Measurements from ENCODE around the gene PCDHGA2.
"Not testable (repeated sequence)": the region's sequence is repeated elsewhere in the genome, so short reads cannot be mapped to it uniquely, and the experiment has no call there.

The PCDHGA2 gene

DNA sequence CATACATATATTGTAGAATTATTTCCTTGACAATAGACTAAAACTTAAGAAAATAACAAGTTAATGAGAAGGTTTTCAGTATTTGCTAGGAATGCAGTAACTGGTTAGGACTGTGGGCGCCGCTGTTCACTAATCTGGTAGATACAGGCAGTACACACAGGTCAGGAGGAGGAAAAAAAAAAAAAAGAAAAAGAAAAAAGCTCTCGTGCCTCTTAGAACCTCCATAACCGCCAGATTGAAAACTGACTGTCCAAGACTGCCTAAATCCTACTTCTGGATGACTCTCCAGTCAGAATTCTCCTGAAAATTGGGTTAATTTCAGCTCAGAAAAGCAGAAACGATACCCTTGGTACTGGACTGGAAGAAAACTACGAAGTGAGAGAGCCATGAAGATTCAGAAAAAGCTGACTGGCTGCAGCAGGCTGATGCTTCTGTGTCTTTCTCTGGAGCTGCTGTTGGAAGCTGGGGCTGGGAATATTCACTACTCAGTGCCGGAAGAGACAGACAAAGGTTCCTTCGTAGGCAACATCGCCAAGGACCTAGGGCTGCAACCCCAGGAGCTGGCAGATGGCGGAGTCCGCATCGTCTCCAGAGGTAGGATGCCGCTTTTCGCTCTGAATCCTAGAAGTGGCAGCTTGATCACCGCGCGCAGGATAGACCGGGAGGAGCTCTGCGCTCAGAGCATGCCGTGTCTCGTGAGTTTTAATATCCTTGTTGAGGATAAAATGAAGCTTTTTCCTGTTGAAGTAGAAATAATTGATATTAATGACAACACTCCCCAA lies 8.1 kb upstream of the PCDHGA2 start, which contains the start of gene PCDHGA1:
PCDHGA1 (plus strand) TSS at position 216 of the 782 bp plus-strand sequence.
- no peak within 1 kb of the TSS for H3K4me3 Mint-ChIP-seq
- peak; percentile 53 for DNase-seq
- H3K4me1 Mint-ChIP-seq, result peaks cover 9% of the 10 kb centered on the region
- H3K36me3 Mint-ChIP-seq, result peaks cover 4% of the 10 kb centered on the region
- H3K27ac Mint-ChIP-seq, result no peak within 1 kb of the TSS
- peaks cover 39% of the 10 kb centered on the region for H3K27me3 Mint-ChIP-seq
- CTCF ChIA-PET, result interaction anchor here (0.7 to 3.7 kb wide), 10 partner anchors 10 to 273 kb away, joined by 3 to 23 read pairs (median 4); partner anchors contain the start of genes PCDHGA12, PCDHGA3, PCDHGA5 and PCDHGB1
- peaks cover 25% of the 10 kb centered on the region for H3K9me3 Mint-ChIP-seq

DNA sequence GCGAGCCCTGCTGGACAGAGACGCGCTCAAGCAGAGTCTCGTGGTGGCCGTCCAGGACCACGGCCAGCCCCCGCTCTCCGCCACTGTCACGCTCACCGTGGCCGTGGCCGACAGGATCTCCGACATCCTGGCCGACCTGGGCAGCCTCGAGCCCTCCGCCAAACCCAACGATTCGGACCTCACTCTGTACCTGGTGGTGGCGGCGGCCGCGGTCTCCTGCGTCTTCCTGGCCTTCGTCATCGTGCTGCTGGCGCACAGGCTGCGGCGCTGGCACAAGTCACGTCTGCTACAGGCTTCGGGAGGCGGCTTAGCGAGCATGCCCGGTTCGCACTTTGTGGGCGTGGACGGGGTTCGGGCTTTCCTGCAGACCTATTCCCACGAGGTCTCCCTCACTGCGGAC lies 6.0 kb upstream of the PCDHGA2 start:
- not testable (repeated sequence) for H3K27ac Mint-ChIP-seq, H3K36me3 Mint-ChIP-seq, DNase-seq, H3K4me3 Mint-ChIP-seq, H3K4me1 Mint-ChIP-seq
- CTCF ChIA-PET, result interaction anchor here (1.4 to 3.3 kb wide), 2 partner anchors 12 to 14 kb away, joined by 4 to 12 read pairs; partner anchors contain the start of gene TAF7
- H3K27me3 Mint-ChIP-seq, result peaks cover 27% of the 10 kb centered on the region
- H3K9me3 Mint-ChIP-seq, result peaks cover 22% of the 10 kb centered on the region

DNA sequence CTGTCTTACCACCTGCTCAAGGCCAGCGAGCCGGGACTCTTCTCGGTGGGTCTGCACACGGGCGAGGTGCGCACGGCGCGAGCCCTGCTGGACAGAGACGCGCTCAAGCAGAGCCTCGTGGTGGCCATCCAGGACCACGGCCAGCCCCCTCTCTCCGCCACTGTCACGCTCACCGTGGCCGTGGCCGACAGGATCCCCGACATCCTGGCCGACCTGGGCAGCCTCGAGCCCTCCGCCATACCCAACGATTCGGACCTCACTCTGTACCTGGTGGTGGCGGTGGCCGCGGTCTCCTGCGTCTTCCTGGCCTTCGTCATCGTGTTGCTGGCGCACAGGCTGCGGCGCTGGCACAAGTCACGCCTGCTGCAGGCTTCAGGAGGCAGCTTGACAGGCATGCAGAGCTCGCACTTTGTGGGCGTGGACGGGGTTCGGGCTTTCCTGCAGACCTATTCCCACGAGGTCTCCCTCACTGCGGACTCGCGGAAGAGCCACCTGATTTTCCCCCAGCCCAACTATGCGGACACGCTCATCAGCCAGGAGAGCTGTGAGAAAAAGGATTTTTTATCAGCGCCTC lies 2.3 kb downstream of the PCDHGA2 start:
- not testable (repeated sequence) for H3K36me3 Mint-ChIP-seq, H3K4me3 Mint-ChIP-seq, DNase-seq, H3K4me1 Mint-ChIP-seq, H3K27ac Mint-ChIP-seq
- peaks cover 33% of the 10 kb centered on the region for H3K9me3 Mint-ChIP-seq
- CTCF ChIA-PET, result interaction anchor here (0.9 to 1.4 kb wide), 2 partner anchors 172 to 217 kb away, joined by 3 read pairs; no protein-coding TSS in a partner anchor
- peaks cover 33% of the 10 kb centered on the region for H3K27me3 Mint-ChIP-seq

DNA sequence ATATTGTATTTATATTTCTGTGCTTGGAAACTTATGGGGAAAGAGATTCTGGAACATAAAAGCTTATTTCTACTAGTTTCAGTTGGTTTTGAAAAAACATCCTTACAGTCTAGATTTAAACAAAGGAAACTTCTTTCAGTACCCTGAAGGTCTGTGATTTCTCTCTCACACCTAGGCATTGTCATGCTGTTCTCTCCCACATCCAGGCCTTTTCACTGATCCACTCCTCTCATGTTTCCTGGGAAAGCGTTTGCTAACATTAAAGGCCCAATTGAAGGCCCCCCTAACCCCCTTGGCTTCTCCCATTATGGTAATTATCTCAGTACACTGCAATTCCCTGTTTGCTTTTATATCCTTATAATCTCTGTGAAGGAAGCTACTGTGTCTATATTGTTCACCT lies 4.2 kb downstream of the PCDHGA2 start:
- Mint-ChIP-seq H3K36me3 (no peaks in the 10 kb centered on the region), H3K27ac (no peak overlapping the region), H3K9me3 (peaks cover 36% of the 10 kb centered on the region), H3K4me1 (peaks cover 3% of the 10 kb centered on the region), H3K27me3 (peaks cover 40% of the 10 kb centered on the region), H3K4me3 (no peak overlapping the region)
- CTCF ChIA-PET, result interaction anchor here (1.1 to 1.3 kb wide), 2 partner anchors 17 to 24 kb away, joined by 3 to 4 read pairs; partner anchors contain the start of gene PCDHGB2
- DNase-seq, result no peak

DNA sequence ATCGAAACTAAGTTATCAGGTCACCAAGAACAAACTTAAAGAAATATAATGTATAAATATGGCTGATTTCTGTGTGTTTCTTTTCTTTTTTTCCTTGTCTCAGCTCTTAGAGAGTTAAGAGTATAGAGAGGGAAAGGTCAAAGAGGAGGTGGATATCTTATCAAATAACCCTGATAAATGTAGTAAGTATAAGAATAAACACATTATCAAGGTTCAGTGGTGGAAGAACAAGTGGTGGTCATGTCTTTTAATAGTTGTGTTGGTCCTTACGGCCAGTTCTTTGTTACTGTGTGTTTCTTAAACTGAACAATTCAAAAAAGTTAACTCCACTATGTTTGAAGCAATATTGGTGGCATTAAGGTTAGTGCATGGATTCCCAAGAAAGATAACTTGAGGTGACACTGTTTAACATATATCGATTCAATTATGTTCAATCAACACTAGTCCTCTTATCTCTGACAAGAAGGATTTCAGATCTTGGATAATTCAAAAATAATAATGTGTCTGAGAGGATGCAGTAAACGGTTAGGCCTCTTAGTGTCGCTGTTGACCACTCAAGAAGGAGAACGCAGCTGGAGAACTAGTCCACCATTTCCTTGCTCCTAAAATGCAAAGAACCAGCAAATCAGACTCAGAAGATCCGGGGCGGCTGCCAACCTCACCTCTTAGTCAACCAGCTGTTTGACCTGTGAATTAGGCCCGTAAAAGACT lies 4.8 kb downstream of the PCDHGA2 start, which contains the start of gene PCDHGA3:
PCDHGA3 (plus strand) TSS at position 588 of the 711 bp plus-strand sequence. CDS start 205 bp downstream, outside the sequence.
- H3K36me3 Mint-ChIP-seq, result no peaks in the 10 kb centered on the region
- H3K9me3 Mint-ChIP-seq, result peaks cover 33% of the 10 kb centered on the region
- H3K4me3 Mint-ChIP-seq, result peak within 1 kb of the TSS; percentile 52
- no peak within 1 kb of the TSS for H3K27ac Mint-ChIP-seq
- H3K27me3 Mint-ChIP-seq, result peaks cover 40% of the 10 kb centered on the region
- CTCF ChIA-PET, result interaction anchor here (1.0 to 1.7 kb wide), 12 partner anchors 8 to 77 kb away, joined by 3 to 5 read pairs (median 3); partner anchors contain the start of genes PCDHGA1, PCDHGA11, PCDHGB2 and PCDHGB6
- peaks cover 3% of the 10 kb centered on the region for H3K4me1 Mint-ChIP-seq
- peak; percentile 46 for DNase-seq

DNA sequence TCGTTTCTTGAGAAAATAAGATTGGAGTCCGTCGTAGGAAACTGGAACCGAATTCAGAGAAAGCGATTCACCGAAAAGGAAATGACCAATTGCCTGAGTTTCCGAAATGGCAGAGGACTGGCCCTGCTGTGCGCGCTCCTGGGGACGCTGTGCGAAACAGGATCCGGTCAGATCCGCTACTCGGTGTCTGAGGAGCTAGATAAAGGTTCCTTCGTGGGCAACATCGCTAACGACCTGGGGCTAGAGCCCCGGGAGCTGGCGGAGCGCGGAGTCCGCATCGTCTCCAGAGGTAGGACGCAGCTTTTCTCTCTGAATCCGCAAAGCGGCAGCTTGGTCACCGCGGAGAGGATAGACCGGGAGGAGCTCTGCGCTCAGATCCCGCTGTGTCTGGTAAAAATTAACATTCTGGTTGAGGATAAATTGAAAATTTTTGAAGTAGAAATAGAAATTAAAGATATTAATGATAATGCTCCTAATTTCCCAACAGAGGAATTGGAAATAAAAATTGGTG lies 5.4 kb downstream of the PCDHGA2 start:
- no peak for DNase-seq
- peaks cover 33% of the 10 kb centered on the region for H3K9me3 Mint-ChIP-seq
- CTCF ChIA-PET, result interaction anchor here (1.0 to 1.7 kb wide), 12 partner anchors 9 to 77 kb away, joined by 3 to 5 read pairs (median 3); partner anchors contain the start of genes PCDHGA1, PCDHGA11, PCDHGB2 and PCDHGB6
- peaks cover 3% of the 10 kb centered on the region for H3K4me1 Mint-ChIP-seq
- H3K4me3 Mint-ChIP-seq, result peak overlapping the region; percentile 52
- no peaks in the 10 kb centered on the region for H3K36me3 Mint-ChIP-seq
- no peak overlapping the region for H3K27ac Mint-ChIP-seq
- peaks cover 35% of the 10 kb centered on the region for H3K27me3 Mint-ChIP-seq

DNA sequence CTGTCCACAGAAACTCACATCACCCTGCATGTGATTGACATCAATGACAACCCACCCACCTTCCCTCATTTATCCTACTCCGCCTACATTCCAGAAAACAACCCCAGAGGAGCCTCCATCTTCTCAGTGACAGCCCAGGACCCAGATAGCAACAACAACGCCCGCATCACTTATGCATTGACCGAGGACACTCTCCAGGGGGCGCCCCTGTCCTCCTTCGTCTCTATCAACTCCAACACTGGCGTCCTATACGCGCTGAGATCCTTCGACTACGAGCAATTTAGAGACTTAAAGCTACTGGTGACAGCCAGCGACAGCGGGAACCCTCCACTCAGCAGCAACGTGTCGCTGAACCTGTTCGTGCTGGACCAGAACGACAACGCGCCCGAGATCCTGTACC lies 6.8 kb downstream of the PCDHGA2 start:
- Mint-ChIP-seq H3K9me3 (peaks cover 32% of the 10 kb centered on the region), H3K27me3 (peaks cover 31% of the 10 kb centered on the region), H3K36me3 (peaks cover 5% of the 10 kb centered on the region), H3K27ac (no peak overlapping the region), H3K4me3 (no peak overlapping the region), H3K4me1 (peaks cover 3% of the 10 kb centered on the region)
- no peak for DNase-seq
- CTCF ChIA-PET, result no interaction called here

DNA sequence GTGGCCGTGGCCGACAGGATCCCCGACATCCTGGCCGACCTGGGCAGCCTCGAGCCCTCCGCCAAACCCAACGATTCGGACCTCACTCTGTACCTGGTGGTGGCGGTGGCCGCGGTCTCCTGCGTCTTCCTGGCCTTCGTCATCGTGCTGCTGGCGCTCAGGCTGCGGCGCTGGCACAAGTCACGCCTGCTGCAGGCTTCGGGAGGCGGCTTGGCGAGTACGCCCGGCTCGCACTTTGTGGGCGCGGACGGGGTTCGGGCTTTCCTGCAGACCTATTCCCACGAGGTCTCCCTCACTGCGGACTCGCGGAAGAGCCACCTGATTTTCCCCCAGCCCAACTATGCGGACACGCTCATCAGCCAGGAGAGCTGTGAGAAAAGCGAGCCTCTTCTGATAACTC lies 7.5 kb downstream of the PCDHGA2 start:
- Mint-ChIP-seq H3K9me3 (peaks cover 35% of the 10 kb centered on the region), H3K27me3 (peaks cover 35% of the 10 kb centered on the region)
- CTCF ChIA-PET, result interaction anchor here (1.0 to 1.6 kb wide), 3 partner anchors 10 to 24 kb away, joined by 3 to 4 read pairs (median 4); partner anchors contain the start of gene PCDHGB3
- not testable (repeated sequence) for H3K4me1 Mint-ChIP-seq, H3K27ac Mint-ChIP-seq, H3K36me3 Mint-ChIP-seq, H3K4me3 Mint-ChIP-seq, DNase-seq

DNA sequence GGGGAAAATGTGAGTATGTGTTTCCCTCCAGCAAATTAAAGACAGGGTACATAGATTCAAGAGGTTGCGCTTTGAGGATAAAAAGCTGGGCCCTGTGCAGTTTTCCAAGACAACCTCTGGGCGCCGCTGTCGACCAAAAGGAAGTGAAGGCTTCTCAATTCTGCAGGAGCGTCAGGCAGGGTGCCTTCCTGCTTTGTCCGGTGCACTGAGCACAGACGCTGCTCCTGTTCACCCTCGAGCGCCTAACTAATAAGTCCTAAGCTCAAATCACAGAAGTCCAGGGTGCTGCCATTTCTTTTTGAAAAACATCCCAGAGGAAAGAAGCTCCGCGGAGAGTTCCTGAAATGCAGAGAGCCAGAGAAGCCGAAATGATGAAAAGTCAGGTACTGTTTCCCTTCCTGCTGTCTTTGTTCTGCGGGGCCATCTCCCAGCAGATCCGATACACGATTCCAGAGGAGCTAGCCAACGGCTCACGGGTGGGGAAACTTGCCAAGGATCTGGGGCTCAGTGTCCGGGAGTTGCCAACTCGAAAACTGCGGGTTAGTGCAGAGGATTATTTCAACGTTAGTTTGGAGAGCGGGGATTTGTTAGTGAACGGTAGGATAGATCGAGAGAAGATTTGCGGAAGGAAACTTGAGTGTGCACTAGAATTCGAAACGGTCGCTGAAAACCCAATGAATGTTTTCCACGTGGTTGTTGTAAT lies 11.5 kb downstream of the PCDHGA2 start, which contains the start of gene PCDHGB1:
PCDHGB1 (plus strand) TSS at position 183 of the 703 bp plus-strand sequence; CDS start at position 345, 162 bp downstream.
- DNase-seq, result peak; percentile 54

DNA sequence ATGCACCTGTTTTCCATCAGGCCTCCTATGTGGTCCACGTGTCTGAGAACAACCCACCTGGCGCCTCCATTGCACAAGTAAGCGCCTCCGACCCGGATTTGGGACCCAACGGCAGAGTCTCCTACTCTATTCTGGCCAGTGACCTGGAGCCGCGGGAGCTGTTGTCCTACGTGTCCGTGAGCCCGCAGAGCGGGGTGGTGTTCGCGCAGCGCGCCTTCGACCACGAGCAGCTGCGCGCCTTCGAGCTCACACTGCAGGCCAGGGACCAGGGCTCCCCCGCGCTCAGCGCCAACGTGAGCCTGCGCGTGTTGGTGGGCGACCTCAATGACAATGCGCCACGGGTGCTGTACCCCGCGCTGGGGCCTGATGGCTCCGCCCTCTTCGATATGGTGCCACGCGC lies 13.0 kb downstream of the PCDHGA2 start:
- Mint-ChIP-seq H3K4me3 (no peak overlapping the region), H3K27me3 (peaks cover 45% of the 10 kb centered on the region), H3K4me1 (no peaks in the 10 kb centered on the region), H3K36me3 (peaks cover 8% of the 10 kb centered on the region), H3K27ac (no peak overlapping the region), H3K9me3 (peaks cover 34% of the 10 kb centered on the region)
- DNase-seq, result no peak
- CTCF ChIA-PET, result no interaction called here

More for the DNA sequence above, 11.5 kb downstream of the PCDHGA2 start, which contains the start of gene PCDHGB1:
- Mint-ChIP-seq H3K27me3 (peaks cover 41% of the 10 kb centered on the region), H3K4me3 (peak within 1 kb of the TSS; percentile 47), H3K9me3 (peaks cover 28% of the 10 kb centered on the region), H3K4me1 (no peaks in the 10 kb centered on the region), H3K36me3 (peaks cover 8% of the 10 kb centered on the region), H3K27ac (no peak within 1 kb of the TSS)
- CTCF ChIA-PET, result interaction anchor here (0.7 to 1.8 kb wide), 5 partner anchors 12 to 329 kb away, joined by 3 to 7 read pairs (median 4); partner anchors contain the start of genes PCDHGA1, PCDHGA2 and PCDHGB3

DNA sequence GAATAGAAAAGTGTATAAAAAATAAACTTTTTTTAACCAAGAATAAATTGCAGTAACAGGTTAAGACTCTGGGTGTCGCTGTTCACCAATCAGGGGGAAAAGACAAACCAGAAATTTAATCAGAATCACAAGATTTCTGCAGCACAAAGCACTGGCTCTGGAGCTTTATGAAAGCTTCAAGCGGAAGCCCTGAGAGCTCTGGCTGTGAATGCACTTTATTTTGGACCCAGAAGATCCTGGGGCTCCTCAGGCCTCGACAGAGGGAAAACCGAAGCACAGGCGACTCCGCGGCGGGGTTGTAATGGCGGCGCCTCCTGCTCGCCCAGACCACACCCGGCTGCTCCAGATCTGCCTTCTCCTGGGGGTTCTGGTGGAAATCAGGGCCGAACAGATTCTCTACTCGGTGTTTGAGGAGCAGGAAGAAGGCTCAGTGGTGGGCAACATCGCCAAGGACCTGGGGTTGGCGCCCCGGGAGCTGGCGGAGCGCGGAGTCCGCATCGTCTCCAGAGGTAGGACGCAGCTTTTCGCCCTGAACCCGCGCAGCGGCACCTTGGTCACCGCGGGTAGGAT lies 16.4 kb downstream of the PCDHGA2 start, which contains the start of gene PCDHGA4:
PCDHGA4 (plus strand) TSS at position 122 of the 570 bp plus-strand sequence; CDS start at position 209, 87 bp downstream.
- Mint-ChIP-seq H3K9me3 (peaks cover 30% of the 10 kb centered on the region), H3K27ac (no peak within 1 kb of the TSS), H3K4me3 (peak within 1 kb of the TSS; percentile 15), H3K4me1 (no peaks in the 10 kb centered on the region), H3K27me3 (peaks cover 51% of the 10 kb centered on the region), H3K36me3 (peaks cover 8% of the 10 kb centered on the region)
- no peak for DNase-seq
- CTCF ChIA-PET, result interaction anchor here (0.9 to 1.5 kb wide), 8 partner anchors 8 to 209 kb away, joined by 3 to 5 read pairs (median 3); partner anchors contain the start of genes PCDHGA3 and PCDHGA6

DNA sequence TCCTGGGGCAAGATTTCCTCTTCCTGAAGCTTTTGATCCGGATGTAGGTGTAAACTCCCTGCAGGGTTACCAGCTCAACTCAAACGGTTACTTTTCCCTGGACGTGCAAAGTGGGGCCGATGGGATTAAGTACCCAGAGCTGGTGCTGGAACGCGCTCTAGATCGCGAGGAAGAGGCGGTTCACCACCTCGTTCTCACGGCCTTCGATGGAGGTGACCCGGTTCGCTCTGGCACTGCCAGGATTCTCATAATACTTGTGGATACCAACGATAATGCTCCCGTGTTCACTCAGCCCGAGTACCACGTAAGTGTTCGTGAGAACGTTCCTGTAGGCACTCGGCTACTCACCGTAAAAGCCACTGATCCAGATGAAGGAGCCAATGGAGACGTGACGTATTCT lies 17.1 kb downstream of the PCDHGA2 start:
- CTCF ChIA-PET, result interaction anchor here (0.9 to 1.5 kb wide), 10 partner anchors 9 to 208 kb away, joined by 3 to 5 read pairs (median 3); partner anchors contain the start of genes PCDHGA3 and PCDHGA6
- Mint-ChIP-seq H3K9me3 (peaks cover 29% of the 10 kb centered on the region), H3K27me3 (peaks cover 49% of the 10 kb centered on the region), H3K4me3 (no peak overlapping the region), H3K36me3 (peaks cover 6% of the 10 kb centered on the region), H3K27ac (no peak overlapping the region), H3K4me1 (no peaks in the 10 kb centered on the region)
- DNase-seq, result no peak

All from activated naive CD4-positive, alpha-beta T cell treated with anti-CD3 and anti-CD28 coated beads, Interleukin-2, amount 10 ng/mL, durations not matched to agents 7 days and 5 days (primary cell).